ENCODE results near the gene ABTB1. TPM values are rescaled to one million over a fixed set of nuclear protein-coding genes. Genes with fewer than 3 reads are reported as not detected.

ABTB1 gene
- total RNA-seq, 6 experiments from 2014 or later = 9.5 to 14.0 (median 11.5) TPM

- Mint-ChIP-seq H3K27me3 (ENCODE audit: insufficient read depth) (peaks cover 3% of the 10 kb centered on the region), H3K9me3 (no peaks in the 10 kb centered on the region), H3K36me3 (ENCODE audit: low read depth) (0 out of 2 replicates have a peak, but pooled peaks cover 3% of the 10 kb centered on the region), H3K4me3 (no peak overlapping the region), H3K4me1 (ENCODE audit: low read depth) (peaks cover 13% of the 10 kb centered on the region), H3K27ac (no peak overlapping the region)
- no peak for TF ChIP-seq CTCF (IDR thresholded peaks at IDR 0.05)
- DNase-seq = no peak
These were observed 4.2 kb downstream of the ABTB1 start for GRCh38 chr3:127676921-127677351.

- Mint-ChIP-seq H3K27me3 (ENCODE audit: insufficient read depth) (peaks cover 3% of the 10 kb centered on the region), H3K4me1 (ENCODE audit: low read depth) (peaks cover 12% of the 10 kb centered on the region), H3K36me3 (ENCODE audit: low read depth) (0 out of 2 replicates have a peak, but pooled peaks cover 3% of the 10 kb centered on the region), H3K4me3 (no peak overlapping the region), H3K27ac (no peak overlapping the region), H3K9me3 (no peaks in the 10 kb centered on the region)
- no peak for TF ChIP-seq CTCF (IDR thresholded peaks at IDR 0.05)
- DNase-seq = no peak
These were observed 5.0 kb downstream of the ABTB1 start for GRCh38 chr3:127677541-127678314.

- Mint-ChIP-seq H3K27ac (no peak overlapping the region), H3K4me3 (no peak overlapping the region), H3K36me3 (ENCODE audit: low read depth) (0 out of 2 replicates have a peak, but pooled peaks cover 3% of the 10 kb centered on the region), H3K27me3 (ENCODE audit: insufficient read depth) (peaks cover 3% of the 10 kb centered on the region), H3K9me3 (no peaks in the 10 kb centered on the region), H3K4me1 (ENCODE audit: low read depth) (peaks cover 12% of the 10 kb centered on the region)
- DNase-seq = no peak
- TF ChIP-seq CTCF (IDR thresholded peaks at IDR 0.05) = no peak
These were observed 5.5 kb downstream of the ABTB1 start for GRCh38 chr3:127678315-127678599.

- no peak for TF ChIP-seq CTCF (IDR thresholded peaks at IDR 0.05)
- DNase-seq = no peak
- no peak overlapping the region for H3K4me3 Mint-ChIP-seq
- H3K27me3 Mint-ChIP-seq (ENCODE audit: insufficient read depth) = peaks cover 3% of the 10 kb centered on the region
- no peaks in the 10 kb centered on the region for H3K9me3 Mint-ChIP-seq
- 0 out of 2 replicates have a peak, but pooled peaks cover 3% of the 10 kb centered on the region for H3K36me3 Mint-ChIP-seq (ENCODE audit: low read depth)
- no peak overlapping the region for H3K27ac Mint-ChIP-seq
- peaks cover 12% of the 10 kb centered on the region for H3K4me1 Mint-ChIP-seq (ENCODE audit: low read depth)
These were observed 6.1 kb downstream of the ABTB1 start for GRCh38 chr3:127678611-127679533.

GRCh38 chr3:127679534-127680145 is 6.9 kb downstream of the ABTB1 start:
- Mint-ChIP-seq H3K27ac (no peak overlapping the region), H3K4me1 (ENCODE audit: low read depth) (peaks cover 10% of the 10 kb centered on the region), H3K36me3 (ENCODE audit: low read depth) (0 out of 2 replicates have a peak, but pooled peaks cover 3% of the 10 kb centered on the region), H3K27me3 (ENCODE audit: insufficient read depth) (no peaks in the 10 kb centered on the region; the same call in none of the 2 replicates), H3K4me3 (no peak overlapping the region), H3K9me3 (no peaks in the 10 kb centered on the region)
- peak; percentile 71; the same call in 1 of the 2 replicates for TF ChIP-seq CTCF (IDR thresholded peaks at IDR 0.05)
- DNase-seq = no peak

Data from HFFc6 (cell line).